ENCODE data around the gene CBLB.

The CBLB gene

DNA sequence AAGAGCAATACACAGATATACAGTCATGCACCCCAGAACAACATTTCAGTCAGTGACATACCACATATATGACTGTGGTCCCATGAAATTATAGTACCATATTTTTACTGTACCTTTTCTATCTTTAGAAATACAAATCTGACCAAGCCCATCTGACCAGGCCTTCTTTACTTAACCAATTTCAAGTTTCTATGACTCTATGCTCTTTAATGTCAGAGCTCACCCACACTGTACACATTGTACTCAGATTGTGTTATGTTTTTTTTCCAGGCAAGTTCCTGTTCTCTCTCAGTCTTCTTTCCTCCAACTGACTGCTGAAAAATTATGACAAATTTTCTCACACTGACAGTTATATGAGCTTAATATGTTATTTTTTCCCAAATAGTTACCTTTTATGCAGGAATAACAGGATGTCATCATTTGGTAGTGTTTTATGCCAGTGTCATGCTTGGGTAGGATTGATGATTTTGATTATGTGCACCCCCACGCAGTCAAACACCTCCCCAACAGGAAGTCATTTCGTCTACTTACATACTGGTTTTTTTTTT is 8.0 kb upstream of the CBLB start:
- H3K4me3 ChIP-seq (ENCODE audit: low read depth, low read length), result no peak overlapping the region
- no peak for DNase-seq (ENCODE audit: low read depth)
- TF ChIP-seq, protein P1, sequence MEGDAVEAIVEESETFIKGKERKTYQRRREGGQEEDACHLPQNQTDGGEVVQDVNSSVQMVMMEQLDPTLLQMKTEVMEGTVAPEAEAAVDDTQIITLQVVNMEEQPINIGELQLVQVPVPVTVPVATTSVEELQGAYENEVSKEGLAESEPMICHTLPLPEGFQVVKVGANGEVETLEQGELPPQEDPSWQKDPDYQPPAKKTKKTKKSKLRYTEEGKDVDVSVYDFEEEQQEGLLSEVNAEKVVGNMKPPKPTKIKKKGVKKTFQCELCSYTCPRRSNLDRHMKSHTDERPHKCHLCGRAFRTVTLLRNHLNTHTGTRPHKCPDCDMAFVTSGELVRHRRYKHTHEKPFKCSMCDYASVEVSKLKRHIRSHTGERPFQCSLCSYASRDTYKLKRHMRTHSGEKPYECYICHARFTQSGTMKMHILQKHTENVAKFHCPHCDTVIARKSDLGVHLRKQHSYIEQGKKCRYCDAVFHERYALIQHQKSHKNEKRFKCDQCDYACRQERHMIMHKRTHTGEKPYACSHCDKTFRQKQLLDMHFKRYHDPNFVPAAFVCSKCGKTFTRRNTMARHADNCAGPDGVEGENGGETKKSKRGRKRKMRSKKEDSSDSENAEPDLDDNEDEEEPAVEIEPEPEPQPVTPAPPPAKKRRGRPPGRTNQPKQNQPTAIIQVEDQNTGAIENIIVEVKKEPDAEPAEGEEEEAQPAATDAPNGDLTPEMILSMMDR (IDR thresholded peaks at IDR 0.05; ENCODE audit: low read depth, low read length, missing control alignments), result no peak

- TF ChIP-seq, protein P1 (IDR thresholded peaks at IDR 0.05; ENCODE audit: low read depth, low read length, missing control alignments), result no peak
- peak overlapping the region; percentile 96; the same call in 1 of the 2 replicates for H3K4me3 ChIP-seq (ENCODE audit: low read depth, low read length)
- no peak for DNase-seq (ENCODE audit: low read depth)
These were observed 1.3 kb upstream of the CBLB start for GRCh38 chr3:105869861-105870755.

- DNase-seq (ENCODE audit: low read depth), result no peak
- TF ChIP-seq, protein P1 (IDR thresholded peaks at IDR 0.05; ENCODE audit: low read depth, low read length, missing control alignments), result no peak
- peak overlapping the region; percentile 96 for H3K4me3 ChIP-seq (ENCODE audit: low read depth, low read length)
These were observed 670 bp upstream of the CBLB start for GRCh38 chr3:105869531-105869833.

DNA sequence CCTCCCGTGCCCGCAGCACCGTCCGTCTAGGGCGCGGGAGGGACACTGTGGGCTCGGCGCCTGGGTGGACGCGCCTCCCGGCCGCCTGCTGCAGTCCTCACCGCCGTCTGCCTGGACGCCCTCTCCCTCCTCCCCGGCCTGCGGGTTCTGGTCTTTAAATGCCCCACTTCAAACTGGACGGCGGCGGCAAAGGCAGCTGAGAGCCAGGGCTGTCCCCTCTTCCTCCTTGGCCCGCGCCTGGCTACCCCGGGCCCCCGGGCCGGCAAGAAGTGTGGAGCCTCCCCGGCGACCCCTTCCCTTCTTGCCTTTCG is 426 bp downstream of the CBLB start:
- DNase-seq (ENCODE audit: low read depth), result no peak
- TF ChIP-seq, protein P1 (IDR thresholded peaks at IDR 0.05; ENCODE audit: low read depth, low read length, missing control alignments), result no peak
- H3K4me3 ChIP-seq (ENCODE audit: low read depth, low read length), result peak overlapping the region; percentile 96

DNA sequence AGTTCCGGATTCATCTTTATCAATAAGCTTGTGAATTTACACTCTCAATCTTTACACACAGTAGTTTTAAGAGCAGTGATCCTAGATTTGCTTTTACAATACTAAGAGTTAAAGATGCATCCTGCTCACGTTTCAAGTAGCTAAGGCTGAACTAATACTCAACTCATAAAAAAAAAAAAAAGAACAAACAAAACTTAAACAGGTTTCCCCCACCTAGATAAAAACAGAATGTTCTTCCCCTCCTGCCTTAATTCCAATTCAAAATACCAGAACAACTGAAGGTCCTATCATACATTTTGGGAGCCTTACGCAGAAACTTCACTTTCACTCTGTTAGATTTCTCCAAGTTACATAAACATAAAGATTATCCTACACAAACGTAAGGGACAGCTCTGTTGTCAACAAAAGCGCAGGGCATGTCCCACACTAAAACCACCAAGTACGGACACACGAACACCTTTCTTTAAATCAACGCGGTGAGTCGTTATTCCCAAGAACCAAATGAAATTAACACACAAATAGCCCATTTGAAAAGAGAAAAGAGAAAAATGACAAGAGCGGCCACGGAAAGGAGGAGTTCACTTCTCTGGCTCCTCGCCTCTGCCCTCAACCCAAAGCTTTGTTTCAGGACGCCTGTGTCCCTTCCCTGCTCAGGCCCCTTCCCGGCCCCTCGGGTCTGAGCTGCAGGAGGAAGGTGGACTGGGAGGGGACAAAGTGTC is 941 bp downstream of the CBLB start:
- peak overlapping the region; percentile 96 for H3K4me3 ChIP-seq (ENCODE audit: low read depth, low read length)
- DNase-seq (ENCODE audit: low read depth), result no peak
- TF ChIP-seq, protein P1 (IDR thresholded peaks at IDR 0.05; ENCODE audit: low read depth, low read length, missing control alignments), result no peak

- peak; percentile 57 for DNase-seq (ENCODE audit: low read depth)
- H3K4me3 ChIP-seq (ENCODE audit: low read depth, low read length), result peak overlapping the region; percentile 96
- TF ChIP-seq, protein P1 (IDR thresholded peaks at IDR 0.05; ENCODE audit: low read depth, low read length, missing control alignments), result no peak
These were observed 1.9 kb downstream of the CBLB start for GRCh38 chr3:105866656-105867653.

Measured in GM12864 (cell line).